ENCODE measurements around the gene KRT33A.

KRT33A gene

DNA sequence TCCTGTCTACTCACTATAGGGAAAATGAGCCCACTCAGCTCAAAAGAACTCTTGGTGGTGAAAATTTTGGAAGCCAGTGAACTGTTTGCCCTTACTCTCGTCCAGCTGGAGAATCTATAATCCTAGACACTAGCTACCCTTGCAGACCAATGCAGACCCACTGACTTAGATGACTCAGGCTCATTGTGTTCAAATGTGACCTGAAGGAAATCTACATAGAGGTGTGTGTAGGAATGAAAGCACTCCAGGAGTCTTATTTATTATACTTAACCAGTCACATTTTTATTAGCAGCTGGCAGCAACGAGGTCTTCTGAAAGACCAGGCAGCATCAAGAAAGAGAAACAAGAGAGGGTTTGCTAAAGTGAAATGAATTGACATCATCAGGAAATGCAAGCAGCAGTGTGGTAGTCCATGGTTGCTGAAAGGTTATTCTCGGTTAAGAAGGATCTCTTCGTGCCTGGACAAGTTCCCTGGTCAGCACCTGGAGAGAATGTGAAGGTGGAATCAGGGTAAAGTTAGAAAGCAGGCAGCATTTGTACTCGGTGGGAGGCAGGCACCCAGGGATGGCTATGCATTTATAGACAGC is 49.3 kb downstream of the KRT33A start:
- DNase-seq, result no peak

DNA sequence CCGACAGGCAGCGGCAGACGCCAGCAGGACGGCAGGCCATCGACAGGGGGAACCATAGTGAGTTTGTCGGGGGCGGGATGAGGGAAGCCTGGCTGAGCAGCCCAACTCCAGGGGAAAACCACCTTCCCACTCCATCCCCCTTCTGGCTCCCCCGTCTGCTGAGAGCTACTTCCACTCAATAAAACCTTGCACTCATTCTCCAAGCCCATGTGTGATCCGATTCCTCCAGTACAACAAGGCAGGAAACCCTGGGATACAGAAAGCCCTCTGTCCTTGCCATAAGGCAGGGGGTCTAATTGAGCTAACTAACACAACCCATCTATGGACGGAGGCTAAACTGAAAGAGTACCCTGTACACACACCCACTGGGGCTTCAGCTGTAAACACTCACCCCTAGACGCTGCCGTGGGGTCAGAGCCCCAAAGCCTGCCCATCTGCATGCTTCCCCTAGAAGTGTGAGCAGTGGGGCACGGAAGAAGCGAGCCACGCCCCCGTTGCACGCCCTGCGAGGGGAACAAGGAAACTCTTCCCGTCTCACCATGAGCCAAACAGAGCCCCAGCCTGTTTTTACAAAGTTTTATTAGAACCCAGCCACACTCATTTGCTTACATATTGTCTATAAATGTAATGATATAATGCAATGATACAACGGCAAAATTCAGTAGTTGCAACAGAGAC is 52.0 kb downstream of the KRT33A start:
- no peak for DNase-seq

DNA sequence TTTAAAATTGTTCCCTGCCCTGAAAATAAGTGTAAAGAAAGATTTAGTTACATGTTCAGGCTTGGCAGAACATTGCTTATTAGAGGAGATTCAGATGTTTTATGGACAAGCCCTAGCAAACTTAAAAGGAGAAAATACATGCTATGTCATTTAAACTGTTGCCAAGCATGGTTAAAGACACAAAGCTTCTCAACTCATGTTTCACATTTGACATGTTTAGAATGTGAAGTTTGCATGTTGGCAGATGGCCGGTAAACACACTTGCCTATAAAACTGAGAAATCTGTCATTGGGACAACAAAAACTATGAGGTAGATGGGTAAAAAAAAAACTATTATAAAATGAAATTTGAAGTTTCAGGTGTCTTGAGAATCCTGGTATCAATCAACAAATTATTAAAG is 53.8 kb downstream of the KRT33A start:
- no peak for DNase-seq
